Transverse colon (tissue), 4 donors: Measurements from ENCODE around the gene GPC1.

Source experiments
- POLR2AphosphoS5 ChIP-seq, 3 donors: sonication (generic); formaldehyde crosslinking; IDR thresholded peaks; one replicate each; pipeline ENCODE4 v1.6.1; 2016; ENCODE audit warnings: antibody characterized with exemption in 3 of 3
- TF ChIP-seq, protein P1 (sequence below), 5 experiments: fragments of 200-600 bp in 3 of 5; fragments of 450-650 bp in 2 of 5; sonication (generic) in 3 of 5; IDR thresholded peaks; 1 replicate in 2 of 5; 2 replicates in 3 of 5; pipeline ENCODE4 v1.5.1; 2016 to 2017; ENCODE audit warnings: antibody characterized with exemption in 5 of 5, inconsistent platforms in 3 of 5, mild to moderate bottlenecking in 2 of 5, moderate library complexity in 1 of 5

DNA sequence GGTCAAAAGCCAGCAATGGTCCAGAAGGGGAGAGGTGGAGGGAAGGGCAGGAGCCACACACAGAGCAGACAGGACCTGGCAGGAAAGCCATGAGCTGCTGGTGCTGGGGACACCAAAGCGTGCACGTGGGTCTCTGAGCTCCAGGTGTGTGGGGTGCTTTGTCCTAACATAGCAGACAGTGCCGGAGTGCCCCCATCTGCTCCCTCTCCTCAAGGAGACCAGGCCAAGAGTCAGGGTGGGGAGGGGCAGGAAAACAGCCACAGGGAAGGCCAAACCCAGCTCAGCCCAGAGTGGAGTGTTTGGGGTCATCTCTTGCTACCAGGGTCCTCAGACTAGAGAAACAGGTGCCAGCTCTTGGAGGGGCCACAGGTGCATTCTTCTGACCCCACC is 4.2 kb upstream of the GPC1 start:
- TF ChIP-seq, protein P1, sequence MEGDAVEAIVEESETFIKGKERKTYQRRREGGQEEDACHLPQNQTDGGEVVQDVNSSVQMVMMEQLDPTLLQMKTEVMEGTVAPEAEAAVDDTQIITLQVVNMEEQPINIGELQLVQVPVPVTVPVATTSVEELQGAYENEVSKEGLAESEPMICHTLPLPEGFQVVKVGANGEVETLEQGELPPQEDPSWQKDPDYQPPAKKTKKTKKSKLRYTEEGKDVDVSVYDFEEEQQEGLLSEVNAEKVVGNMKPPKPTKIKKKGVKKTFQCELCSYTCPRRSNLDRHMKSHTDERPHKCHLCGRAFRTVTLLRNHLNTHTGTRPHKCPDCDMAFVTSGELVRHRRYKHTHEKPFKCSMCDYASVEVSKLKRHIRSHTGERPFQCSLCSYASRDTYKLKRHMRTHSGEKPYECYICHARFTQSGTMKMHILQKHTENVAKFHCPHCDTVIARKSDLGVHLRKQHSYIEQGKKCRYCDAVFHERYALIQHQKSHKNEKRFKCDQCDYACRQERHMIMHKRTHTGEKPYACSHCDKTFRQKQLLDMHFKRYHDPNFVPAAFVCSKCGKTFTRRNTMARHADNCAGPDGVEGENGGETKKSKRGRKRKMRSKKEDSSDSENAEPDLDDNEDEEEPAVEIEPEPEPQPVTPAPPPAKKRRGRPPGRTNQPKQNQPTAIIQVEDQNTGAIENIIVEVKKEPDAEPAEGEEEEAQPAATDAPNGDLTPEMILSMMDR (IDR thresholded peaks at IDR 0.05): no peak
- TF ChIP-seq POLR2AphosphoS5 (IDR thresholded peaks at IDR 0.05): no peak
